ENCODE results near the gene ZNF660.

GRCh38 chr3:44571024-44571423, 13.7 kb upstream of the ZNF660 start:
- TF ChIP-seq CTCF (IDR thresholded peaks at IDR 0.05; ENCODE audit: low read depth, low read length, poor library complexity, severe bottlenecking) (no peak), EZH2phosphoT487 (IDR thresholded peaks at IDR 0.05; ENCODE audit: borderline replicate concordance, low read length) (no peak)

Measured in DOHH2 (cell line).